GM23248 (cell line): ENCODE results near the gene CD177.

Source experiments
- EZH2 ChIP-seq: fragments of 200-600 bp; sonication (generic); IDR thresholded peaks from 2 replicates; pipeline ENCODE4 v1.6.1; 2018; ENCODE audit warnings: antibody characterized with exemption, mild to moderate bottlenecking; ENCODE audit not compliant: insufficient read depth, poor library complexity, severe bottlenecking
- EZH2phosphoT487 ChIP-seq: fragments of 200-600 bp; sonication (generic); IDR thresholded peaks from 2 replicates; pipeline ENCODE4 v1.6.1; 2018; ENCODE audit warnings: antibody characterized with exemption, moderate library complexity, mild to moderate bottlenecking, low read depth; ENCODE audit not compliant: insufficient read depth

- TF ChIP-seq EZH2phosphoT487 (no peak), EZH2 (no peak)
Observed at GRCh38 chr19:43337737-43338136, 15.7 kb upstream of the CD177 start.
